NB4 (cell line): ENCODE data around the gene CD177.

ENCODE experiments used
- CTCF ChIP-seq: IDR thresholded peaks from one replicate; pipeline ENCODE4 v1.5.1; 2012; ENCODE audit warnings: low read depth, low read length
- MAX ChIP-seq: IDR thresholded peaks from 2 replicates; pipeline ENCODE4 v1.6.1; 2011; ENCODE audit warnings: low read depth, low read length
- POLR2A ChIP-seq: IDR thresholded peaks from 2 replicates; pipeline ENCODE4 v1.6.1; 2011; ENCODE audit warnings: mild to moderate bottlenecking; ENCODE audit not compliant: insufficient read length; ENCODE audit errors: extremely low read depth

- TF ChIP-seq CTCF: no peak
- no peak for TF ChIP-seq POLR2A
- TF ChIP-seq MAX: no peak
Observed at GRCh38 chr19:43315851-43316250, 37.6 kb upstream of the CD177 start.
